ENCODE measurements around the gene GINS1. TPM values are rescaled to one million over a fixed set of nuclear protein-coding genes. Genes with fewer than 3 reads are reported as not detected.

The GINS1 gene
- total RNA-seq, 1 experiment from 2014 or later, result 74.3 TPM

GRCh38 chr20:25394276-25394675 lies 13.2 kb upstream of the GINS1 start:
- Histone ChIP-seq H3K23ac (ENCODE audit: insufficient read length, low read depth, low read length) (no peak overlapping the region), H3K27me3 (ENCODE audit: insufficient read depth, low read length) (no peaks in the 10 kb centered on the region), H3K56ac (ENCODE audit: insufficient read length, low read depth, low read length) (no peak overlapping the region), H3K23me2 (ENCODE audit: insufficient read length, low read depth, low read length, poor library complexity, severe bottlenecking) (no peaks in the 10 kb centered on the region), H4K5ac (ENCODE audit: insufficient read length, low read depth, low read length) (no peak overlapping the region), H3K14ac (ENCODE audit: insufficient read depth, low read length) (no peak overlapping the region), H2BK15ac (ENCODE audit: low read depth, low read length) (no peak overlapping the region), H2BK12ac (ENCODE audit: insufficient read length, low read depth, low read length) (no peak overlapping the region), H3K4me1 (ENCODE audit: insufficient read depth, low read length) (no peaks in the 10 kb centered on the region), H3K79me1 (ENCODE audit: insufficient read depth, low read depth, low read length, poor library complexity, severe bottlenecking) (no peaks in the 10 kb centered on the region), H3K4me2 (ENCODE audit: insufficient read depth, insufficient read length, low read length) (no peak overlapping the region), H3K9ac (ENCODE audit: extremely low read depth, insufficient read length, low read length) (no peak overlapping the region), H2BK120ac (ENCODE audit: low read depth, low read length, poor library complexity, severe bottlenecking) (no peak overlapping the region), H3K18ac (ENCODE audit: insufficient read length, low read depth, low read length) (no peak overlapping the region), H3T11ph (ENCODE audit: low read length) (no peak overlapping the region), H2BK5ac (ENCODE audit: insufficient read length, low read length) (no peak overlapping the region), H4K91ac (ENCODE audit: insufficient read length, low read depth, low read length) (no peak overlapping the region), H3K9me3 (ENCODE audit: control insufficient read depth, low read depth, low read length) (no peaks in the 10 kb centered on the region), H3K4ac (ENCODE audit: low read depth, low read length) (no peak overlapping the region), H4K8ac (replicated peaks; ENCODE audit: insufficient read length, low read depth, low read length) (no peak overlapping the region), H3K27ac (ENCODE audit: insufficient read length, low read depth, low read length) (no peak overlapping the region), H4K20me1 (ENCODE audit: control insufficient read depth, insufficient read depth, insufficient read length) (no peaks in the 10 kb centered on the region), H2AFZ (ENCODE audit: low read length) (no peak overlapping the region), H3K79me2 (ENCODE audit: insufficient read depth, low read length) (peaks cover 4% of the 10 kb centered on the region; the same call in 1 of the 2 replicates), H2BK20ac (ENCODE audit: low read depth, low read length, poor library complexity, severe bottlenecking) (no peak overlapping the region), H2AK5ac (ENCODE audit: insufficient read length, low read length) (no peak overlapping the region)
- DNase-seq, result no peak
- no peak overlapping the region for H3K4me3 Mint-ChIP-seq
- H3K9me3 Mint-ChIP-seq, result no peaks in the 10 kb centered on the region
- H3K4me1 Mint-ChIP-seq, result peaks cover 8 to 14% of the 10 kb centered on the region in 2 experiments
- H3K27me3 Mint-ChIP-seq (ENCODE audit: low read depth), result no peaks in the 10 kb centered on the region
- H3K36me3 Mint-ChIP-seq (ENCODE audit: insufficient read depth in 1 of 3, low read depth in 3 of 3), result peaks cover 0 to 5% (median 4%) of the 10 kb centered on the region in 3 experiments; a peak in 2 of 7 replicates
- H3K27ac Mint-ChIP-seq, result no peak overlapping the region
- WGBS (ENCODE audit: extremely low coverage, insufficient read length, low lambda C conversion rate), result no CpG with 5 or more reads among the region's 5 CpGs
- TF ChIP-seq CTCF (conservative IDR thresholded peaks at IDR 0.05), result no peak
